Osteoblast (primary cell): ENCODE results near the gene DCC. TPM values are rescaled to one million over a fixed set of nuclear protein-coding genes. Genes with fewer than 3 reads are reported as not detected.

ENCODE experiments used
- DNase-seq: peaks from one replicate; pipeline ENCODE4 v3.0.0; 2011; ENCODE audit warnings: low spot score, mixed read lengths; ENCODE audit not compliant: insufficient read length; ENCODE audit errors: missing footprints
- H2AFZ ChIP-seq: 2 replicates; pipeline ENCODE4 v1.6.0; 2011; ENCODE audit warnings: mild to moderate bottlenecking, low read length
- H3K27ac ChIP-seq: 2 replicates; pipeline ENCODE4 v1.5.1; 2011; ENCODE audit warnings: mild to moderate bottlenecking, low read depth, low read length, moderate library complexity
- H3K27me3 ChIP-seq: 2 replicates; pipeline ENCODE4 v1.6.0; 2012; ENCODE audit warnings: mild to moderate bottlenecking, control low read depth, inconsistent platforms, low read length, moderate library complexity; ENCODE audit not compliant: insufficient read depth
- H3K36me3 ChIP-seq: 2 replicates; pipeline ENCODE4 v1.5.1; 2011; ENCODE audit warnings: mild to moderate bottlenecking, low read length, control low read depth, moderate library complexity; ENCODE audit not compliant: insufficient read depth
- H3K4me1 ChIP-seq: 2 replicates; pipeline ENCODE4 v1.5.1; 2011; ENCODE audit warnings: mild to moderate bottlenecking, low read length, control low read depth, moderate library complexity; ENCODE audit not compliant: insufficient read depth
- H3K4me2 ChIP-seq: 2 replicates; pipeline ENCODE4 v1.6.0; 2011; ENCODE audit warnings: mild to moderate bottlenecking, low read length; ENCODE audit not compliant: insufficient read depth
- H3K4me3 ChIP-seq: fragments of 200-600 bp; sonication (generic); 3 replicates; pipeline ENCODE4 v1.5.1; 2012; ENCODE audit warnings: mild to moderate bottlenecking, low read length, inconsistent platforms; ENCODE audit not compliant: insufficient read depth
- H3K79me2 ChIP-seq: 2 replicates; pipeline ENCODE4 v1.6.0; 2012; ENCODE audit warnings: mild to moderate bottlenecking, low read length, control low read depth, inconsistent platforms; ENCODE audit not compliant: insufficient read depth
- H3K9me3 ChIP-seq: 2 replicates; pipeline ENCODE4 v1.5.1; 2011; ENCODE audit warnings: low read depth, low read length, control low read depth
- H4K20me1 ChIP-seq: 2 replicates; pipeline ENCODE4 v1.6.0; 2012; ENCODE audit warnings: mild to moderate bottlenecking, low read length, control low read depth; ENCODE audit not compliant: insufficient read depth
- CTCF ChIP-seq: IDR thresholded peaks from 2 replicates; pipeline ENCODE4 v1.5.1; 2011; ENCODE audit warnings: mild to moderate bottlenecking, low read depth, low read length, moderate library complexity; ENCODE audit errors: extremely low read depth
- total RNA-seq: library from RNA; depleted of rRNA; stranded (reverse); fragments of >200 nt; gene quantifications from 2 replicates; pipeline ENCODE4 v1.2.3, GENCODE V29; 2012

The DCC gene
- total RNA-seq, 1 donor = not detected

DNA sequence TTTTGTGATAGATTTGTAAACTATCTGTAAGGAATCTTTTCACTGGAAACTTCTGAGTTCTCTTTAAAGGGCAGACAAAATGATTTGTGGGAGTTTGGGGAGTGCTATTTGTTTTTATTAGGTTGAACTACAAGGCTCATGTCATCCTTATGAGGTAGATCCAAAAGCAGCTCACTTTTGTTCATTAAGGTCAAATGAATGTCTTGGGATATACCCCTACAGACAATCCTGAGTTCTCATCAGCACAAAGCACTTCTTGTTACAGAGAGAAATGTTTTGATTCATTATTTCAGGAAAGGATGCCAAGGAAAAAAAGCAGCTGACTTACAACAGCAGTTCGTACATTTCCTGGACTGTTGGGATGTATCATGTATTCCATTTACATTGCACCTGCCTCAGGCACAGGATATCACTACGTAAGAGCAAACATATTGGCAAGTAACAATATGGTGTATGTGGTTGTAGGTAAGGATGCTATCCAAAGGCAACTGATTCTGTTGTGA lies 68.9 kb downstream of the DCC start:
- H2AFZ ChIP-seq = no peak overlapping the region
- no peak overlapping the region for H3K4me2 ChIP-seq
- H3K9me3 ChIP-seq = peaks cover 2% of the 10 kb centered on the region
- H3K27ac ChIP-seq = no peak overlapping the region
- no peaks in the 10 kb centered on the region for H3K27me3 ChIP-seq
- H3K79me2 ChIP-seq = no peaks in the 10 kb centered on the region
- H3K36me3 ChIP-seq = no peaks in the 10 kb centered on the region
- TF ChIP-seq CTCF = no peak
- no peak for DNase-seq
- no peaks in the 10 kb centered on the region for H3K4me1 ChIP-seq
- no peak overlapping the region for H3K4me3 ChIP-seq
- no peaks in the 10 kb centered on the region for H4K20me1 ChIP-seq

- Histone ChIP-seq H3K79me2 (no peaks in the 10 kb centered on the region), H3K27ac (no peak overlapping the region), H3K4me3 (no peak overlapping the region), H3K36me3 (no peaks in the 10 kb centered on the region), H3K4me2 (no peak overlapping the region), H4K20me1 (no peaks in the 10 kb centered on the region), H3K27me3 (no peaks in the 10 kb centered on the region), H2AFZ (no peak overlapping the region), H3K9me3 (peaks cover 2% of the 10 kb centered on the region), H3K4me1 (no peaks in the 10 kb centered on the region)
- no peak for DNase-seq
- no peak for TF ChIP-seq CTCF
These were observed 69.7 kb downstream of the DCC start for GRCh38 chr18:52409727-52410126.

- Histone ChIP-seq H3K79me2 (no peaks in the 10 kb centered on the region), H3K4me3 (no peak overlapping the region), H3K4me2 (no peak overlapping the region), H3K27me3 (no peaks in the 10 kb centered on the region), H4K20me1 (no peaks in the 10 kb centered on the region), H3K9me3 (peaks cover 2% of the 10 kb centered on the region), H3K27ac (no peak overlapping the region), H2AFZ (no peak overlapping the region), H3K36me3 (no peaks in the 10 kb centered on the region), H3K4me1 (no peaks in the 10 kb centered on the region)
- no peak for TF ChIP-seq CTCF
- DNase-seq = no peak
These were observed 75.1 kb downstream of the DCC start for GRCh38 chr18:52415131-52415530.

DNA sequence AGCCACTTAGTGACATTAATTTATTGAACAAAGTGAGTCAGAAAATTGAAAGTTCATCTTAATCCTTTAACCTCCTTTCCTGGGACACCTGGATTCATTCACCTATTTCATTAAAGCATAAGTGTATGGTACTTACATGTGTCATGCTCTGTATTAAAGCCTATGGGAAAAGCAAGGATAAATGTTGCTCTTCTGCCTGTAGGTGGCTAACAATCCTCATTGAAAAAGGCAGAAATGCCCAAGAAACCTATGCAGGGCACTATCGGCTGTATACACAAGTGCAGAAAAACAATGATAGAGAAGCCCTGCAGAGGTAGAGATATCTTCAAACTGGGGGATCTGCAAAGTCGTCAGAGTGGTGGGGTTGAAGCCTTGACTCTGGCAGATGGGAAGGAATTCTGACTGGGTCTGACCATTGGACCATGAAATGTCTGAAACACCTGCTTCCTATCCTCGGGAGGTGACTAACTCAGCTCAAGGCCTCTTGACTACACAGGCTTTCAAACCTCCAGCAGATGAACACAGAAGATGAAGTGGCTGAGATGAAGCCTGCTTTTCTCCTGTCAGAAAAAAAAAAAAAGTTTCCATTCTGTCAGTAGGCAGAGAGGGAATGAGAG lies 83.1 kb downstream of the DCC start:
- H3K27ac ChIP-seq = no peak overlapping the region
- H3K27me3 ChIP-seq = no peaks in the 10 kb centered on the region
- H3K9me3 ChIP-seq = no peaks in the 10 kb centered on the region
- no peaks in the 10 kb centered on the region for H3K36me3 ChIP-seq
- H3K4me3 ChIP-seq = no peak overlapping the region
- no peaks in the 10 kb centered on the region for H4K20me1 ChIP-seq
- H3K79me2 ChIP-seq = no peaks in the 10 kb centered on the region
- H2AFZ ChIP-seq = no peak overlapping the region
- no peak for TF ChIP-seq CTCF
- no peak overlapping the region for H3K4me2 ChIP-seq
- H3K4me1 ChIP-seq = no peaks in the 10 kb centered on the region
- no peak for DNase-seq
